SK-N-SH (cell line): ENCODE measurements around the gene SPACA1.

ENCODE experiments used
- CTCF ChIP-seq: fragments of 200-600 bp; sonication (generic); IDR thresholded peaks from 2 replicates; pipeline ENCODE4 v1.6.1; 2017; ENCODE audit warnings: antibody characterized with exemption, mild to moderate bottlenecking, moderate library complexity
- EZH2phosphoT487 ChIP-seq: fragments of 200-600 bp; sonication (generic); IDR thresholded peaks from 2 replicates; pipeline ENCODE4 v1.6.1; 2017; ENCODE audit warnings: low read depth, mixed run types, mild to moderate bottlenecking, antibody characterized with exemption, moderate library complexity, borderline replicate concordance
- NFIC ChIP-seq: IDR thresholded peaks from 2 replicates; pipeline ENCODE4 v1.4.0; 2012; ENCODE audit warnings: borderline replicate concordance
- PBX3 ChIP-seq: IDR thresholded peaks from 2 replicates; pipeline ENCODE4; 2012
- POLR2AphosphoS5 ChIP-seq: IDR thresholded peaks from 2 replicates; pipeline ENCODE4 v1.6.1; 2012; ENCODE audit warnings: low read depth, low read length
- SIN3A ChIP-seq: IDR thresholded peaks from 2 replicates; pipeline ENCODE4 v1.6.1; 2012; ENCODE audit warnings: low read depth, mild to moderate bottlenecking, low read length, moderate library complexity, borderline replicate concordance
- TF ChIP-seq, protein P1 (sequence below): IDR thresholded peaks from 2 replicates; pipeline ENCODE4 v1.4.0; 2012; ENCODE audit warnings: low read depth

DNA sequence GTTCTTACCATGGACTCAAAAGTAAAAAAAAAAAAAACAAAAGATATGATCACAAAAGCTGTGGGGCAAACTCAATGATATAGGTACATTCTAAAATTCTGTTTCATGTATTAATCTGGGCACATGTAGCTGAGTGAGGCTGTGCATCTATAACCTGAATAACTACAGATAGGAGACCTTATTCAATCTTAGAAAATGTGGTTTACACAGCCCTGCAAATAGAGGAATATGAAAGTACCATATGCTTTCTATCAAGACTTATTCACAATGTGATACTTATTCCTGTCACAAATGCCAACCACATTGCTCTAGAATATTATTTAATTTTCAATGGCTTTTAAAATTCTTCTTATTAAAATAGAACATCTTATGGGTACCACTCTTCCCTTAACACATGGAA is 3.1 kb upstream of the SPACA1 start:
- TF ChIP-seq POLR2AphosphoS5 (no peak), CTCF (no peak), SIN3A (no peak), NFIC (no peak), PBX3 (no peak), EZH2phosphoT487 (no peak)
- TF ChIP-seq, protein P1, sequence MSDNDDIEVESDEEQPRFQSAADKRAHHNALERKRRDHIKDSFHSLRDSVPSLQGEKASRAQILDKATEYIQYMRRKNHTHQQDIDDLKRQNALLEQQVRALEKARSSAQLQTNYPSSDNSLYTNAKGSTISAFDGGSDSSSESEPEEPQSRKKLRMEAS: no peak
